ENCODE measurements around the gene ABLIM3. TPM values are rescaled to one million over a fixed set of nuclear protein-coding genes. Genes with fewer than 3 reads are reported as not detected.

Gene ABLIM3
- polyA plus RNA-seq, 1 donor from 2014 or later: 17.7 TPM

DNA sequence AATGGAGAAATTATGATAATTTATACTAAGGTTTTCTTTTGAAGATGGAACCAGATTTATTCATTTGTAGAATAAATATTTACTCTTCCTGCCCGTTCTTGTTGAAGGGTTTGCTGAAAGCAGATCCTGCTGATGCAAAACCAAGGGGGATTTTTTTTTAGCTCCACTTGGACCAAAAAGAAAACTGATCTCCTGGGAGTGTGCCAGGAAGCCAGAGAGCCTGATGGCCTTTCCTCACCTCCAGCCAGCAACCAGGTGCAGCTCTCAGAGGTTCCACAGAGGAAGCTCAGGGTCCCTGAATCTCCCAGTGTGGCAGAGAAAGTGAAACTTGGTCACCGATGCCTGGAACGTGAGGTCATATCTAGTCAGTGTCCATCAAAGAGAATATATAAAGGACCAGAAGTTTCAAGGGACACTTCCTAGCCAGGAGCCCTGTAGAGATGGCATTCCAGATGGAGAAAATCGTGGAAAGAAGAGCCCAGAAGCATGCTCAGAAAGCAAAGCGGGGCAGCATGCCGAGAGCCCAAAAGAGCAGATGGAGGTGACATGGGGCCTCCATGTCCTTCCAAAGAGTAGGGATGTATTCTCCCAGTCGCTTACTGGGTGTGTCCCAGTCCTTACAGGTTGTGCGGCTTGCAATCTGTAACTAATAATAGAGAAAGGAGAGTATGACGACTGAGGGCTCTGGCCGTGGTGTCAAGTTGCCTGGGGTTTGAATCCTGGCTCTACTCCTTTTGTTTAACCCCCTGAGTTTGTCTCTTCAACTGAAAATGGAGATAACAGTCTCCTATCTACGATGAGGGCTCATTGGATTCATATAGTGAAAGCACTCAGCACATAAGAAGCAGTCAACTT lies 142.6 kb downstream of the ABLIM3 start:
- Histone ChIP-seq H3K9me3 (ENCODE audit: low read length) (no peaks in the 10 kb centered on the region), H3K36me3 (ENCODE audit: insufficient read depth, low read length) (no peaks in the 10 kb centered on the region), H4K20me1 (ENCODE audit: insufficient read depth) (no peaks in the 10 kb centered on the region), H3K4me2 (ENCODE audit: low read length) (no peak overlapping the region), H3K27me3 (ENCODE audit: insufficient read depth, low read depth, low read length) (no peaks in the 10 kb centered on the region), H3K79me2 (replicated peaks; ENCODE audit: insufficient read depth, low read length) (no peaks in the 10 kb centered on the region), H3K9ac (ENCODE audit: low read length) (no peak overlapping the region), H3K9me2 (ENCODE audit: insufficient read depth, low read length) (no peaks in the 10 kb centered on the region), H3F3A (ENCODE audit: insufficient read depth, low read length, poor library complexity, severe bottlenecking) (no peaks in the 10 kb centered on the region), H3K27ac (ENCODE audit: low read length) (no peak overlapping the region), H2AFZ (ENCODE audit: low read depth, low read length) (no peak overlapping the region), H3K4me3 (ENCODE audit: low read length) (no peak overlapping the region)
- TF ChIP-seq CTCF (IDR thresholded peaks at IDR 0.05; ENCODE audit: poor library complexity, severe bottlenecking): no peak
- no peak for TF ChIP-seq SMC3 (conservative IDR thresholded peaks at IDR 0.05; ENCODE audit: poor library complexity)
- TF ChIP-seq MXI1 (conservative IDR thresholded peaks at IDR 0.05; ENCODE audit: poor library complexity, severe bottlenecking): no peak
- TF ChIP-seq REST (IDR thresholded peaks at IDR 0.05; ENCODE audit: borderline replicate concordance): no peak
- TF ChIP-seq POLR2AphosphoS5 (IDR thresholded peaks at IDR 0.05): no peak
- no peak for TF ChIP-seq RAD21 (conservative IDR thresholded peaks at IDR 0.05)
- TF ChIP-seq EP300 (conservative IDR thresholded peaks at IDR 0.05; ENCODE audit: poor library complexity, severe bottlenecking): no peak
- TF ChIP-seq TAF1 (IDR thresholded peaks at IDR 0.05; ENCODE audit: low read depth): no peak
- TF ChIP-seq EZH2 (IDR thresholded peaks at IDR 0.05; ENCODE audit: borderline replicate concordance, insufficient read depth, low read length, poor library complexity, severe bottlenecking): no peak

GRCh38 chr5:149284501-149284900 lies 143.2 kb downstream of the ABLIM3 start:
- Histone ChIP-seq H3K9me2 (ENCODE audit: insufficient read depth, low read length) (no peaks in the 10 kb centered on the region), H3K4me3 (ENCODE audit: low read length) (no peak overlapping the region), H3K4me2 (ENCODE audit: low read length) (no peak overlapping the region), H3K27ac (ENCODE audit: low read length) (no peak overlapping the region), H3K9me3 (ENCODE audit: low read length) (no peaks in the 10 kb centered on the region), H3F3A (ENCODE audit: insufficient read depth, low read length, poor library complexity, severe bottlenecking) (no peaks in the 10 kb centered on the region), H3K79me2 (replicated peaks; ENCODE audit: insufficient read depth, low read length) (no peaks in the 10 kb centered on the region), H3K9ac (ENCODE audit: low read length) (no peak overlapping the region), H2AFZ (ENCODE audit: low read depth, low read length) (no peak overlapping the region), H3K36me3 (ENCODE audit: insufficient read depth, low read length) (no peaks in the 10 kb centered on the region), H4K20me1 (ENCODE audit: insufficient read depth) (no peaks in the 10 kb centered on the region), H3K27me3 (ENCODE audit: insufficient read depth, low read depth, low read length) (no peaks in the 10 kb centered on the region)
- TF ChIP-seq TAF1 (IDR thresholded peaks at IDR 0.05; ENCODE audit: low read depth) (no peak), SMC3 (conservative IDR thresholded peaks at IDR 0.05; ENCODE audit: poor library complexity) (no peak)
